Femur (tissue), 1 donor: ENCODE results near the gene STKLD1.
A peak's percentile ranks its signal among the peaks of the same experiment; 100 is the strongest.
"Not testable (repeated sequence)": the region's sequence is repeated elsewhere in the genome, so short reads cannot be mapped to it uniquely, and the experiment has no call there.

Experiments used
- DNase-seq: peaks from one replicate; pipeline ENCODE4 v3.0.0-alpha.2; 2017

Gene STKLD1

DNA sequence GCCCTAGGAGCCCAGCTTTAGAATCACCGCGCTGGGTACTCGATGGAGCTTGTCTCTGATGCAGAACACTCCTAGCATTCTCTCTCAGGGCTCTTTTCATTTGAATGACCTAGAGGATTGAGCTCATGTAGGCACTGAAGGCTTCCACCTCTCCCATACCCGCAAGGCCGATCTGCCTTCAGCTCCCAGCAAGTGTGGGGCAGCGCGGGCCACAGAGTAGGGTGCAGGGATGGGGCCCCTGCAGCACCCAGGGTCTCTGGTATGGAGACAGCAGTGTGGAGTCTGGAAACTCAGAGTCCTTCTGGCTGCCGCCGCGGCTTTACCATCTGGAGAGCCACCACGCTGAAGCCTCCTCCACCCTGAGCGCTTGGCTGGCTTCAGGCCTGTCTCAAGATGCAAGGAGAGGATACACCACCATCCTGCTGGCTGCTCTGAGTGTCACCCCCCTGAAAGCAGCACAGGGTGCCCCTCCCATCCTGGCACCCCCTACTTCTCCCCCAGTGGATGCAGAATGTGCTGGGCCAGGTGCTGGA, 12.9 kb downstream of the STKLD1 start:
- DNase-seq: no peak

DNA sequence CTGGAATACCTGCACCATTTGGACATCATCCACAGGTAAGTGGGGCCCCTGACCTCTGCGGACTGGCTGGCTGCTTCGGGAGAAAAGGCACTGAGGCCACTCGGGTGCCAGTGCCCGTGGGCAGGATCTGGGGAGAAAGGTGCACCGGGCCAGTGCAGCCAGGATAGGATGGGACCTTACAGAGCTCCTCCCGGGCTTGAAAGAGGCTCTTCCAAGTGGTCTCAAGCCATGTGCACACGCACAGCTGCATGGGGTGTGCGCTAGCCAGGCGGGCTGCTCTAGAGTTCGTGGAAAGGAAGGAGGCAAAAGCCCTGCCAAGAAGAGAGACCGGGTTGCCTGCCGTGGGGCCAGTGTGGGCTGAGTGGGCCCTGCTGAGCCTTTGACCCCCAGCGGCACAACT, 13.4 kb downstream of the STKLD1 start:
- no peak for DNase-seq

DNA sequence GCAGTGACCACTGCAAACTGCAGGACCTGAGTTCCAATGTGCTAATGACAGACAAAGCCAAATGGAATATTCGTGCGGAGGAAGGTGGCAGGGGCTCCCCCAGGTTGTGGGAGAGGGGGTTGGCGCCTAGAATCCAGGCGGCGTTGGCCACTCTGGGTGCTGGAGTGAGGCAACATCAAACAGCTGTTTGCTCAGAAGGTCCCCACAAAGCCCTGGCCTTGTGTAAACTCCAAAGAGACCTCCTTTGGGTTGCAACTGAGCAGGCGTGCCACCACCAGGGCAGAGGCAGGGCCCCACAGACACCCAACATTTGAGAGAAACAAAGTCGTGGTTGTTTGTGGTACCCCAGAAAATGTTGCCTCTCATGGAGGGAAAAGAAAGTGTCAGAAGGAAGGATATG, 14.5 kb downstream of the STKLD1 start:
- no peak for DNase-seq

DNA sequence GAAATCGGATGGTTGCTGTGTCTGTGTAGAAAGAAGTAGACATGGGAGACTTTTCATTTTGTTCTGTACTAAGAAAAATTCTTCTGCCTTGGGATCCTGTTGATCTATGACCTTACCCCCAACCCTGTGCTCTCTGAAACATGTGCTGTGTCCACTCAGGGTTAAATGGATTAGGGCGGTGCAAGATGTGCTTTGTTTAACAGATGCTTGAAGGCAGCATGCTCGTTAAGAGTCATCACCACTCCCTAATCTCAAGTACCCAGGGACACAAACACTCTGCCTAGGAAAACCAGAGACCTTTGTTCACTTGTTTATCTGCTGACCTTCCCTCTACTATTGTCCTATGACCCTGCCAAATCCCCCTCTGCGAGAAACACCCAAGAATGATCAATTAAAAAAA, 15.3 kb downstream of the STKLD1 start:
- not testable (repeated sequence) for DNase-seq

DNA sequence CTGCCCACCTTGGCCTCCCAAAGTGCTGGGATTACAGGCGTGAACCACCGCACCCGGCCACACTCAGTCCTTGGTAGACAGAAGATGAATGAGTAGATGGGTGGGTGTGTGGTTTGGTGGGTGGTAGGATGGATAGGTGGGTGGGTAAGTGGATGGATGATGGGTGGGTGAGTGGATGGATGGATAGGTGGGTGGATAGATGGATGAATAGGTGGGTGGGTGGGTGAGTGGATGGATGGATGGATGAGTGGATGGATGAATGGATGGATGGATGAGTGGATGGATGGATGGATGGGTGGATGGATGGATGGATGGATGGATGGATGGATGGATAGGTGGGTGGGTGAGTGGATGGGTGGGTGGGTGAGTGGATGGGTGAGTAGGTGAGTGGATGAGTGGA, 16.1 kb downstream of the STKLD1 start:
- not testable (repeated sequence) for DNase-seq

DNA sequence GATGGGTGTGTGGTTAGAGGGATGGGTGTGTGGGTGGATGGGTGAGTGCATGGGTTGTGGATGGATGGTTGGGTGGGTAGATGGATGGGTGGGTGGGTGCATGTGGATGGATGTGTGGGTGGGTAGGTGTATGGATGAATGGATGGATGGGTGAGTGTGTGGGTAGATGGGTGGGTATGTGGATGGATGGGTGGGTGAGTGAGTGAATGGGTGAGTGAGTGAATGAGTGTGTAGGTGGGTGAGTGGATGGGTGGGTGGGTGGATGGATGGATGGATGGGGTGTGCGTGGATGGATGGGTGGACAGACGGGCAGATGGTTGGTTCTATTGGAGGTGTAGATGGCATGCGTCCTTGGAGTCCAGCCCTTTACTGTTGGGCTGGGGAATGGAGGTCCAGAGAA, 17.2 kb downstream of the STKLD1 start:
- DNase-seq: no peak

DNA sequence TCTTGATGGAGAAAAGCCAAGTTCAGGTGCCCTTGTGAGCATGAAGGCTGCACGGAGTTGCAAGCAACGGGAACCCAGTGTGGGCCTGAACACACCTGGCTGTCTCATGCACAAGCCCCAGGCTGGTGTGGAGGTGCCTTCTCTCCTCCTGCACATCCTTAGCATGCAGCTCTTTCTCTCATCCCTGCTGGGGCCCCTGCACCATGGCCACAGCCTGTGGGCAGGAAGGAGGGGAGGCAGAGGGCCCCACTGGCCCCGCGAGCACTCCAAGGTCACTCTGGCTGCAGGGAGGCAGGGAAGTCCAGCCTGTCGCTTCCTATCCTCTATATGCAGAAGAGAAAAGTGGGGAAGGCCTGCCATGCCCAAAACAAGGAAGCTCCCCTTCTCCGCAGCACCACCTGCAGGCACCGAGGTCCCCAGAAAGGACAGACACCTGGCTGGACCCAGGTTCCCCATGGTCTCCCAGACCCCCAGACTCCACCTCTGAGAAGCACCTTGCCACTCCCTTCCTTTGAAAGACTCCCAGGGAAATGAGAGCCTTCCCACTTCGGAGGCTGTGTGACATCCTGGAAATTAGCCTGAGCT, 18.6 kb downstream of the STKLD1 start:
- DNase-seq: no peak

DNA sequence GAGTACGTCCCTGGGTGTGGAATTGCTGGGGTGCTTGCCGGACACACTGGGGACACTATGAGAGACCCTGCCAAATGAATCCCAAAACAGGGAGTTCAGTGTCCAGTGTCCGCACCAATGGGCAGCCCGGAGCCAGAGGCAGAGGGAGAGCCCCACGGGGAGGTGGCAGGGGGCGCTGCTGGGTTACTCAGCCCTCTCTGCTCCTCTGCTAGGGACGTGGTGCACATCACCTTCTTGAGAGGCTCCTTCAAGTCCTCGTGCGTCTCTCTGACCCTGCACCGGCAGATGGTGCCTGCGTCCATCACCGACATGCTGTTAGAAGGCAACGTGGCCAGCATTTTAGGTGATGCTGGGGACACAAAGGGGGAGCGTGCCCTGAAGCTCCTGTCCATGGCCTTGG, 20.8 kb downstream of the STKLD1 start:
- no peak for DNase-seq

DNA sequence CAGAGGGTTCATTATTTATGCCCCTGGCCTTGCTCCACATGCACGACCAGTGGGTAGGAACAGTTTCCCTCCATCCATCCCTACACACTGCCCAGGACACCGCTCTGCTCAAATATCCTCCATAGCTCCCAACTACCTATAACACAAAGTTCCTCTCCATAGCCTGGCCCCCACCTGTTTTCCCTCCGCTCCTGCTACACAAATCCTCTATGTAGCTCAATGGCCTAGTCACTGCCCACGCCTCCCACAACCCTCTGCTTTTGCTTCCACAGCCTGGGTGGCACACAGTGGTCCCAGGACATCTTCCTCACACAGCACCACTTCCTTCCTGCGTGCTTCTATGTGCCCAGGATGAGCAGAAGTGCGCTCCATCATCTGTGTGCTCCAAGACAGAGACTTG, 21.2 kb downstream of the STKLD1 start:
- no peak for DNase-seq

DNA sequence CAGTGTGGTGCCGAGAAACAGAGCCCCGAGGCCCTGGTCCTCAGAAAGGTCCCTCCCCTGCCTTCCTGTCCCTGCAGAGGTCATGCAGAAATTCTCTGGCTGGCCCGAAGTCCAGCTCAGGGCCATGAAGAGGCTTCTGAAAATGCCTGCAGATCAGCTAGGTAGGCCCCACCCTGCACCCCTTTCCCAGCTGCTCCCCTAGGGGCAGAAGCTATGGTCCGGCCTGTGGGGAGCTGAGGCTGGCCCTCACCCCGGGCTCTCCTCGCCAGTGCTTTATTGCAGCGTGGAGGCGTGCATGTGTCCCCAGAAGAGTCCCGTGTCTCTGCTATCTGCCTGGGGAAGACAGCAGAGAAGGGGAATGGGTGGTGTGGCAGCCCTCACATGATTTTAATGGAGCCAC, 21.7 kb downstream of the STKLD1 start:
- no peak for DNase-seq

DNA sequence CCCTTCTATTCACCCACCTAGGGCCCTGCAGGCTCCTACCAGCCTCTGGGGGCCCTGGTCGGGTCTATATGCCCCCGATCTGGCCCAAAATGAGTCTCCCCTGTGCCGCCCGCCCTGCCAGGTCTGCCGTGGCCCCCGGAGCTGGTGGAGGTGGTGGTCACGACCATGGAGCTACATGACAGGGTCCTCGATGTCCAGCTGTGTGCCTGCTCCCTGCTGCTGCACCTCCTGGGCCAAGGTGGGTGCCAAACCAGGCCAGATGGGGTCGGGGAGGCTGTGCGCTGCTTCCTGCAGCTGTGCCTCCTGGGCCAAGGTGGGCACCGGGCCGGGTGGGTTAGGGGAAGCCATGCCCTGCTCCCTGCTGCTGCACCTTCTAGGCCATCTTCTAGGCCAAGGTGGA, 24.1 kb downstream of the STKLD1 start:
- DNase-seq: no peak

DNA sequence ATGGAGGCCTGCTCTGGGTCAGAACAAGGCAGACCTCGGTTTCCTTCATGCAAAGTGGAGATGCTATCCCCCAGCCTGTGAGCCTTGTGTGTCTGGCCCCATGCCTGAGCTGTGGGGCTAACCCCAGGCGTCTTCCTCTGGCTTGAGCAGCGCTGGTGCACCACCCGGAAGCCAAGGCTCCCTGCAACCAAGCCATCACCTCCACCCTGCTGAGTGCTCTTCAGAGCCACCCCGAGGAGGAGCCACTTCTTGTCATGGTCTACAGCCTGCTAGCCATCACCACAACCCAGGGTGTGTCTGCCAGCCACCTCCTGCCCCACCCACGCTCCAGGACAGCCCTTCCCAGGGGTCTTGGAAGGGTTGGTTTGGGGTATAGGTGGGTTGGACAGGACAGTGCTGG, 25.4 kb downstream of the STKLD1 start:
- DNase-seq: no peak

DNA sequence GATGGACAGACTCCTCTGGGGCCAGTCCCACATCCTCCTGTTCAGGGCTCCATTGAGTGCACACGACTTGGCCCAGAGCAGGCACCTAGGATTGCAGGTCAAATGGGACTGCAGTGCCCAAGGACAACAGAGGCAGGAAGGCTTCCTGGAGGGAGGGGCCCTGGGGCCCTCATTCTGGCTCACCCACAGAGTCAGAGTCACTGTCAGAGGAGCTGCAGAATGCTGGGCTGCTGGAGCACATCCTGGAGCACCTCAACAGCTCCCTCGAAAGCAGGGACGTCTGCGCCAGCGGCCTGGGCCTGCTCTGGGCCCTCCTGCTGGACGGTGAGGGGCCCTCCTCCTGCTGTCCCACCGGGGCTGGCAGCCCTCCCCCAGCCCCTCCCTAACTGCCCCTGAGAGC, 26.5 kb downstream of the STKLD1 start:
- no peak for DNase-seq

DNA sequence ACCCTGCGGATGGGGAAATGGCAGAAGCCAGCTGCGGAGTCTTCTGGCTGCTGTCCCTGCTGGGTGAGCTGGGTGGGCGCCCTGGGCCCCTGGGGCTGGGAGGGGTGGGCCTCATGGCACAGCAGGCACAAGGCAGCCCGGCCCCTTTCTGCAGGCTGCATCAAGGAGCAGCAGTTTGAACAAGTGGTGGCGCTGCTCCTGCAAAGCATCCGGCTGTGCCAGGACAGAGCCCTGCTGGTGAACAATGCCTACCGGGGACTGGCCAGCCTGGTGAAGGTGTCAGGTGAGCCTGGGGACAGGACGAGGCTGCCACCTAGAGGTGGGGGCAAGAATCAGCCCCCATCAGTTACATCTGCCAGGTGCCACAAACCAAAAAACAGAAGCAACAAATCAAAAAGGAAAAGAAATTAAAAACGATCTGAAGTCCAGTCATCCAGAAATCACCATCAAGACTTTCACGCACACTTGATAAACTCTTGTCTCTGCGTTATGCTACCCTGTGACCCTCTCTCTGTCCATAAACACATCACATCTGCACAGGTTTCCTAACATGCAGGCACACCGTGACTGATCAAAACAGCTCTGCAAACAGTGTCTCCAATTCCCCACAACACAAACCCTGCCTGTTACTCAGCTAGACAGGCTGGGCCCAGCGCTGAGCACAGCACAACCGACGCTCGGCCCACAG, 27.7 kb downstream of the STKLD1 start:
- DNase-seq: no peak

DNA sequence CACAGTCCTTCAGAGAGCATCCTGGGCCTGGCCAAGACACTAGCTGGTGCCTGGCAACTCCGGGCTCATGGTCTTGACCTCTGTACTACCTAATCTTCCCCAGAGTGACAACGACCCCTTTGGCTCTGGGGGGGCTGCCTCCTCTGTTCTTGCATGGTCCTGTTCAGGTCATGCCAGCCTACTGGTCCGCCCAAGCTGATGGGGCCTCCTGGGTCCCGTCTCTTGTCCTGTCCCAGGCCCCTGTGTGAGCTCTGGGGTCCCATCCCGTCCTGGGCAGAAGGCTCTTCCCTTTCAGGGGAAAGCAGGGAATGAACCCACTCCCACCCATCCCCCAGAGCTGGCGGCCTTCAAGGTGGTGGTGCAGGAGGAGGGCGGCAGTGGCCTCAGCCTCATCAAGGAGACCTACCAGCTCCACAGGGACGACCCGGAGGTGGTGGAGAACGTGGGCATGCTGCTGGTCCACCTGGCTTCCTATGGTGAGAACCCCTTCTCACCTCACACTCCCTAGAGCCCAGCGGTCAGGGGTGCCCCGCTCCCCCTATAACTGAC, 28.4 kb downstream of the STKLD1 start:
- DNase-seq: no peak

DNA sequence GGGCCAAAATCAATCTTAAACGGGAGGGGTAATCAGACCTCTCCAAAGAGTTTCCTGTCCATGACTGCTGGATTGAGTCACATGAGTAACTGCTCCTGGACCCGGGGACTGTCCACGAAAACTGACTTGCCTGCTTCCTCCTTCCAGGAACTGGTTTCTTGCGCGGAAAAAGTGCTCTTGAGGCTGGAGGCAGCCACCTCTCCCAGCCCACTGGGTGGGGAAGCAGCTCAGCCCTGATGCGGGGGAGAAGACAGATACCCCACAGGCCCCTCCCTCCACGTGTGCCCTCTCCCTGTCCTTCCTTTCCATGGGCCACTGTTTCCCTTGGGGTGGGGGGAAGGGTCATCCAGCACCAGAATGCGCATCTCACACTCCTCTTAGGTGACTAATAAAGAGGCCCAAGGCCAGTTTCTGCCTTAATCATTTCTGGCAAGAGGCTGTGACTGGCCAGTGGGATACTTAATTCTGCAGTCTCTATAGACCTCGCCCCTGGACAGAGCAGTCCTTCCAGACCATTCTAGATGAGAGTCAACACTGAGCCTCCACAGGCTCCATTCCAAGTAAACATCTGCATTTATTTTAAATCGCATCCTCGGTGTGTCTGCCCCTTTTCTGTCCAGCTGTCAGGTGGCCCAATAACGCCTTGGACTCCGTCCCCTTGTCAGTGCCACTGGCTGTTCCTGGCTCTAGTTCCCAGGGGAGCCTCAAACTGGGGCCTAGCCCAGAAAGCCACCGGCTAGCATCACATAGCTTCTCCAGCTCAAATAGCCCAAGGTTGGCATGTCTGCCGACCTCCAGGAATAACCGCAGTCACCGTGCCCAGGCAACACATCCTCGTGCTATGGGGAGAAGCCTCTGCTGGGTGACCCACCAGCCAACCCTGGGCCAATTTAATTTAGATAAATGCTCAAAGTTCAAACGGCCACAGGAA, 29.6 kb downstream of the STKLD1 start:
- DNase-seq: peak; percentile 41

DNA sequence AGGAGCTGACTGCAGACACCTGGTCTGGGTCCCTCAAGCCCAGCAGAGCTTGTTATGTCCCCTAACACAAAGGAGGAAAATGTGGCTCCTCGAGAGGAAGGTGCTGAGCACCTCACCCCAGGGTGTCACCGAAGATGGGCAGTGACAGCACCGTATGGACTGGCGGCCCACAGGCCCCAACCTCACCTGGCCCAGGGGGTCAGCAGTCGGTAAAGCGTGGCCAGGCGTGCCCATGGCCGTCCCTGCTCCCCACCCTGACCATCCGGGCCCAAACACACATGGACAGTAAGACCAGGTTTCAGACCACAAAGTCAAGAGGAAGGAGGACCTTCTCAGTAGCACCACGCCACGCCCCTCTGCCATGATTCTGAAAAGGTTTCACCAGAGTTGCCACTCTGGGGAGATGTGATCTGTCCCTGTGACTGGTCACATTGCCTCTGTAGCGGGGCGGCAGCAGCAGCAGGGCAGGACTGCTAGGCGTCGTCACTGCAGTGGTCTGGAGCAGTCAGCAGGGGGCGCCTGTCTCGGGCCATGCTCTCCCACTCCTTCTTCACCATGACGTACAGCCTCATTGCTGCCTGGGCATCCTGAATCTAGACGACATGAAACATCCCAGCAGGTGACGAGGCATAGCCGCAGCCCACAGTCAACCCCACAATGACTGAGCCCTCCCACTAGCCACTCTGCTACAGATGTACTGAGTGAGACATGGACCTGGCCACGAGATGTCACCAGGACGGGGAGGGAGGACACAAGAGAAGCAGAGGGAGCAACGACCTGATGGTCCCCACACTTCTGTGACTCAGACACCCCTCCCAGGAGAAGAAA, 30.5 kb downstream of the STKLD1 start:
- DNase-seq: peak; percentile 81

DNA sequence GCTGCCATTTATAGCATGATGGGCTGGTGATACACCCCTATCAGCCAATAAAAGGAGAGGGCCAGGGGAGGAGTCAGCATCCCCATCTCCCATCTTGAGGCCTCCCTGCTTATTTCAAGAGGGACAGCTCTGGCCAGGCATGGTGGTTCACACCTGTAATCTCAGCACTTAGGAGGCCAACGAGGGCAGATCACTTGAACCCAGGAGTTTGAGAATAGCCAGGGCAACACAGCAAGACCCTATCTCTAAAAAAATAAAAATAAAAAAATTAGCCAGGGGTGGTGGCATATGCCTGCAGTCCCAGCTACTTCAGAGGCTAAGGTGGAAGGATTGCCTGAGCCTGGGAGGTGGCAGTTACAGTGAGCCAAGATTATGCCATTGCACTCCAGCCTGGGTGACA, 31.9 kb downstream of the STKLD1 start:
- DNase-seq: no peak

DNA sequence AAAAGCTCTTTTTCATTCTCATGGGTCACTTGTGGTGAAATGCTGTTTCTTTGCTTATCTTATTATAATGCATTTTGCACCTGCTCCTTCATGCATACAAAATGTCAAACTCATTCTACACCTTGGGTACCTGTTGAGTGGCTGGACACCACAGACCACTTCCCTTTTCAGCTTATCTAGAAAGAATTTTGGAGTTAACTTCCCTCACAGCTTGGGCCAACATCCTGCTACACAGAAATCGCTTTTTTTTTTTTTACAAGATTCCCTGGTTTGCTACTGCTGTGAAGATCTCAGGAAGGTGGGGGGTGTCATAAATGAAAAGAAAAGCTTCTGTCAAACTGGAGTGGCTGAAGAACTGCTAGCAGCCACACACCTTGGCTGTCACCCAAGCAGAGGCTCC, 39.0 kb downstream of the STKLD1 start:
- no peak for DNase-seq

DNA sequence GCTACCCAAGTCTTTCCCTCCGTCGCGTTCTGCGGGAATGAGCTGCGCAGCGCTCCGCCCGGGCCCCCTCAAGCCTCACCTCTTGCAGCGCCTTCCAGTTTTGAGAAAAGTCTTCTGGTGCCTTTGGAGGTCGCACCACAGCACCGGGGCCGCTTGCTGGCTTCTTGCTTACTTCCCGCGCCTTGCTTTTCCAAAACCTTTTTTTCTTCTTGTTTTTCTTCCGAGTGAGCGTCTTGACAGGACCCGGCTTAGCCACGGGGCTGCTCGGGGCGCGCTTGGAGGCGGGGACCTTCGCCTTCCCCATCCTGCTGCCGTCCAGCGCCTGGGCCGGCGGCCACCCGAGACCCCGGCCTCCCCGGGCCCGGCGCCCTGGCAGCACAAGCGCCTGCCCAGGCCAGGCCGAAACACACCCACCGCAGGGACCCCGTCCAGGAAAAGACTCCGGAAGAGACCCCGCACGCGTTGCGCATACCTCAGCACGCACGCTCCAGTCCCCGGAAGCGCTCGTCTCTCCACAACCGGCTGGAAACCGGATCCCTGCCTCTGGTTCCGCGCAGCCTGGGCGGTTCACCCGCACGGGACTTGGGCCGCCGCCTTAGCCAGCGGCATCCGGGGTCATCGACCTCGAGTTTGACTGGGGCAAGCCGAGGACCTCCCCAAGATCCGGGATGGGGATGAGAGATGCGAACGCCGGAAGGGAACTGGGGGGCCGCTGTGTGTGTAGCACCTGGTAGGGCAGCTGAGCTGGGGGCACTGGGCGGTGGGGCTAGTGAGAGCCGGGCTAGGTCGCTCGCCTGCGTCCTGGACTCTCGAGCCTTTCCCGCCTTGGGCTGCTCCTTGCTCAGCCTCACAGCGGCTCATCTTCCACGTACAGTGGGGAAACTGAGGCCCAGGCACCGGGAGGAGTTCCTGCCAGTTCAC, 41.6 kb downstream of the STKLD1 start, which contains the start of gene REXO4:
REXO4 (minus strand) TSS at position 470 of the 921 bp plus-strand sequence; CDS start at position 304, 166 bp downstream.
- DNase-seq: peak; percentile 91

DNA sequence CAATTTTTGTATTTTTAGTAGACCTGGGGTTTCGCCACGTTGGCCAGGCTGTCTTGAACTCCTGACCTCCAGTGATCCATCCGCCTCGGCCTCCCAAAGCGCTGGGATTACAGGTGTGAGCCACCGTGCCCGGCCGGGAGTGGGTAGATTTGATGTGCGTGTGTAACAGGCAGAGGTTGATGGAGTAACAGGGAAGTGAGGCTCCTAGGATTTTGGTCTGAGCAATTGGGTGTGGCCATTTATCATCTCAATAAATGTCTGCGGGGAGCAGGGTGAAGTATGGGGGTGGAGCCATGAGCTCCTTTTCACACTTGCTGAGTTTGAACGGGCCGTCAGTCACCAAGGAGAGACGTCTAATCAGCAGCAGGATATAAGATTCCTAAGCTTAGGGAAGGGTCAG, 42.8 kb downstream of the STKLD1 start:
- no peak for DNase-seq
